Astrocyte (in vitro differentiated cells and primary cell): ENCODE data around the gene APOBEC4. TPM values are rescaled to one million over a fixed set of nuclear protein-coding genes. Genes with fewer than 3 reads are reported as not detected.
A peak's percentile ranks its signal among the peaks of the same experiment; 100 is the strongest.

Experiments used
- DNase-seq: peaks from one replicate; pipeline ENCODE4 v3.0.0-alpha.2; 2010; ENCODE audit warnings: low read depth
- FAIRE-seq: peaks from 2 replicates; lab custom pipeline; 2011; peaks lifted over from hg19 to GRCh38; lab: Jason Lieb, UNC
- H2AFZ ChIP-seq: 2 replicates; pipeline ENCODE4 v1.6.0; 2012; ENCODE audit warnings: low read depth, low read length, inconsistent platforms
- H3K27ac ChIP-seq: 2 replicates; pipeline ENCODE4 v1.5.1; 2011; ENCODE audit warnings: low read depth, low read length, inconsistent platforms
- H3K27me3 ChIP-seq: 2 replicates; pipeline ENCODE4 v1.6.0; 2011; ENCODE audit warnings: low read length, inconsistent platforms; ENCODE audit not compliant: insufficient read depth
- H3K36me3 ChIP-seq: 2 replicates; pipeline ENCODE4 v1.5.1; 2011; ENCODE audit warnings: low read length, inconsistent platforms; ENCODE audit not compliant: insufficient read depth
- H3K4me1 ChIP-seq: 2 replicates; pipeline ENCODE4 v1.5.1; 2011; ENCODE audit warnings: low read length, inconsistent platforms; ENCODE audit not compliant: insufficient read depth
- H3K4me2 ChIP-seq: 2 replicates; pipeline ENCODE4 v1.6.0; 2012; ENCODE audit warnings: low read length, inconsistent platforms
- H3K4me3 ChIP-seq: 2 replicates; pipeline ENCODE4 v1.5.1; 2011; ENCODE audit warnings: low read depth, mild to moderate bottlenecking, low read length, inconsistent platforms; ENCODE audit not compliant: insufficient read depth
- H3K79me2 ChIP-seq: 2 replicates; pipeline ENCODE4 v1.6.0; 2012; ENCODE audit warnings: mild to moderate bottlenecking, low read length, inconsistent platforms; ENCODE audit not compliant: insufficient read depth
- H3K9ac ChIP-seq: 2 replicates; pipeline ENCODE4 v1.6.0; 2012; ENCODE audit warnings: mild to moderate bottlenecking, low read length, inconsistent platforms
- H3K9me3 ChIP-seq: 2 replicates; pipeline ENCODE4 v1.5.1; 2012; ENCODE audit warnings: low read depth, mild to moderate bottlenecking, low read length, inconsistent platforms; ENCODE audit not compliant: insufficient read depth
- H4K20me1 ChIP-seq: 2 replicates; pipeline ENCODE4 v1.6.0; 2012; ENCODE audit warnings: low read length, inconsistent platforms; ENCODE audit not compliant: insufficient read depth
- H3K27ac Mint-ChIP-seq: one replicate; pipeline ENCODE4 v1.8.0; 2021; ENCODE audit warnings: mild to moderate bottlenecking, mixed read lengths; ENCODE audit not compliant: unreplicated experiment
- H3K27me3 Mint-ChIP-seq: one replicate; pipeline ENCODE4 v1.8.0; 2021; ENCODE audit warnings: low read depth, mixed read lengths; ENCODE audit not compliant: unreplicated experiment
- H3K36me3 Mint-ChIP-seq: one replicate; pipeline ENCODE4 v1.8.0; 2021; ENCODE audit warnings: low read depth, mixed read lengths; ENCODE audit not compliant: unreplicated experiment
- H3K4me1 Mint-ChIP-seq: one replicate; pipeline ENCODE4 v1.8.0; 2021; ENCODE audit warnings: low read depth, mixed read lengths; ENCODE audit not compliant: unreplicated experiment
- H3K4me3 Mint-ChIP-seq: one replicate; pipeline ENCODE4 v1.8.0; 2021; ENCODE audit warnings: mild to moderate bottlenecking, moderate library complexity, mixed read lengths; ENCODE audit not compliant: unreplicated experiment
- H3K9me3 Mint-ChIP-seq: one replicate; pipeline ENCODE4 v1.8.0; 2021; ENCODE audit warnings: mild to moderate bottlenecking, mixed read lengths; ENCODE audit not compliant: unreplicated experiment
- CTCF ChIP-seq: IDR thresholded peaks from 2 replicates; pipeline ENCODE4 v1.5.1; 2011; ENCODE audit warnings: low read depth, mild to moderate bottlenecking, inconsistent platforms, low read length, moderate library complexity; ENCODE audit not compliant: insufficient read depth
- EZH2 ChIP-seq: IDR thresholded peaks from 2 replicates; pipeline ENCODE4 v1.6.1; 2012; ENCODE audit warnings: mild to moderate bottlenecking, low read length, inconsistent platforms; ENCODE audit not compliant: insufficient read depth
- total RNA-seq: library from RNA; stranded (reverse); gene quantifications from 2 replicates; pipeline ENCODE4 v1.2.1, GENCODE V29; 2021

The APOBEC4 gene
- total RNA-seq, 1 donor from 2014 or later: not detected

- Histone ChIP-seq H3K27ac (no peak overlapping the region), H3K4me2 (no peak overlapping the region), H3K27me3 (no peaks in the 10 kb centered on the region), H2AFZ (no peak overlapping the region), H3K36me3 (no peaks in the 10 kb centered on the region), H3K9me3 (no peaks in the 10 kb centered on the region), H3K9ac (no peak overlapping the region), H3K4me3 (no peak overlapping the region), H3K79me2 (no peaks in the 10 kb centered on the region), H4K20me1 (no peaks in the 10 kb centered on the region), H3K4me1 (no peaks in the 10 kb centered on the region)
- Mint-ChIP-seq H3K27me3 (no peaks in the 10 kb centered on the region), H3K4me3 (peak overlapping the region; percentile 73), H3K4me1 (peaks cover 12% of the 10 kb centered on the region), H3K27ac (no peak overlapping the region), H3K36me3 (no peaks in the 10 kb centered on the region), H3K9me3 (peaks cover 3% of the 10 kb centered on the region)
- DNase-seq (peak; percentile 56), FAIRE-seq (no peak)
- TF ChIP-seq EZH2: no peak
- peak; percentile 90 for TF ChIP-seq CTCF
Observed at GRCh38 chr1:183655562-183656075, 2.5 kb upstream of the APOBEC4 start.

- Histone ChIP-seq H4K20me1 (no peaks in the 10 kb centered on the region), H3K27ac (no peak overlapping the region), H3K9ac (no peak overlapping the region), H3K9me3 (no peaks in the 10 kb centered on the region), H3K36me3 (no peaks in the 10 kb centered on the region), H3K4me2 (no peak overlapping the region), H2AFZ (no peak overlapping the region), H3K4me3 (no peak overlapping the region), H3K79me2 (no peaks in the 10 kb centered on the region), H3K4me1 (no peaks in the 10 kb centered on the region), H3K27me3 (no peaks in the 10 kb centered on the region)
- Mint-ChIP-seq H3K9me3 (peaks cover 3% of the 10 kb centered on the region), H3K36me3 (no peaks in the 10 kb centered on the region), H3K4me1 (peaks cover 12% of the 10 kb centered on the region), H3K4me3 (no peak overlapping the region), H3K27ac (no peak overlapping the region), H3K27me3 (no peaks in the 10 kb centered on the region)
- peak; percentile 3 for DNase-seq
- FAIRE-seq: no peak
- no peak for TF ChIP-seq CTCF
- no peak for TF ChIP-seq EZH2
Observed at GRCh38 chr1:183654706-183655105, 1.6 kb upstream of the APOBEC4 start.

- TF ChIP-seq EZH2 (no peak), CTCF (no peak)
- no peaks in the 10 kb centered on the region for H3K36me3 ChIP-seq
- no peaks in the 10 kb centered on the region for H3K4me1 ChIP-seq
- no peaks in the 10 kb centered on the region for H3K27me3 Mint-ChIP-seq
- H3K27me3 ChIP-seq: no peaks in the 10 kb centered on the region
- no peak overlapping the region for H3K27ac Mint-ChIP-seq
- no peaks in the 10 kb centered on the region for H3K9me3 ChIP-seq
- no peak for DNase-seq
- H3K79me2 ChIP-seq: no peaks in the 10 kb centered on the region
- no peaks in the 10 kb centered on the region for H4K20me1 ChIP-seq
- H3K9ac ChIP-seq: no peak overlapping the region
- no peaks in the 10 kb centered on the region for H3K9me3 Mint-ChIP-seq
- no peak overlapping the region for H3K27ac ChIP-seq
- no peak for FAIRE-seq
- H3K4me2 ChIP-seq: no peak overlapping the region
- H3K4me3 ChIP-seq: no peak overlapping the region
- H3K4me1 Mint-ChIP-seq: peaks cover 12% of the 10 kb centered on the region
- no peak overlapping the region for H2AFZ ChIP-seq
- H3K36me3 Mint-ChIP-seq: no peaks in the 10 kb centered on the region
- H3K4me3 Mint-ChIP-seq: no peak overlapping the region
Observed at GRCh38 chr1:183653876-183654451, 848 bp upstream of the APOBEC4 start.
